GM12801 (cell line): Measurements from ENCODE around the gene PF4V1.

ENCODE experiments used
- TF ChIP-seq, protein P1 (sequence below): IDR thresholded peaks from one replicate; pipeline ENCODE4 v1.5.1; 2011; ENCODE audit warnings: control low read depth; ENCODE audit not compliant: insufficient read length; ENCODE audit errors: extremely low read depth

The PF4V1 gene

GRCh38 chr4:73822389-73822788, 30.7 kb upstream of the PF4V1 start:
- TF ChIP-seq, protein P1, sequence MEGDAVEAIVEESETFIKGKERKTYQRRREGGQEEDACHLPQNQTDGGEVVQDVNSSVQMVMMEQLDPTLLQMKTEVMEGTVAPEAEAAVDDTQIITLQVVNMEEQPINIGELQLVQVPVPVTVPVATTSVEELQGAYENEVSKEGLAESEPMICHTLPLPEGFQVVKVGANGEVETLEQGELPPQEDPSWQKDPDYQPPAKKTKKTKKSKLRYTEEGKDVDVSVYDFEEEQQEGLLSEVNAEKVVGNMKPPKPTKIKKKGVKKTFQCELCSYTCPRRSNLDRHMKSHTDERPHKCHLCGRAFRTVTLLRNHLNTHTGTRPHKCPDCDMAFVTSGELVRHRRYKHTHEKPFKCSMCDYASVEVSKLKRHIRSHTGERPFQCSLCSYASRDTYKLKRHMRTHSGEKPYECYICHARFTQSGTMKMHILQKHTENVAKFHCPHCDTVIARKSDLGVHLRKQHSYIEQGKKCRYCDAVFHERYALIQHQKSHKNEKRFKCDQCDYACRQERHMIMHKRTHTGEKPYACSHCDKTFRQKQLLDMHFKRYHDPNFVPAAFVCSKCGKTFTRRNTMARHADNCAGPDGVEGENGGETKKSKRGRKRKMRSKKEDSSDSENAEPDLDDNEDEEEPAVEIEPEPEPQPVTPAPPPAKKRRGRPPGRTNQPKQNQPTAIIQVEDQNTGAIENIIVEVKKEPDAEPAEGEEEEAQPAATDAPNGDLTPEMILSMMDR: no peak

GRCh38 chr4:73822812-73823504, 30.1 kb upstream of the PF4V1 start:
- TF ChIP-seq, protein P1: no peak

- TF ChIP-seq, protein P1: no peak
Observed at GRCh38 chr4:73823760-73824159, 29.3 kb upstream of the PF4V1 start.

DNA sequence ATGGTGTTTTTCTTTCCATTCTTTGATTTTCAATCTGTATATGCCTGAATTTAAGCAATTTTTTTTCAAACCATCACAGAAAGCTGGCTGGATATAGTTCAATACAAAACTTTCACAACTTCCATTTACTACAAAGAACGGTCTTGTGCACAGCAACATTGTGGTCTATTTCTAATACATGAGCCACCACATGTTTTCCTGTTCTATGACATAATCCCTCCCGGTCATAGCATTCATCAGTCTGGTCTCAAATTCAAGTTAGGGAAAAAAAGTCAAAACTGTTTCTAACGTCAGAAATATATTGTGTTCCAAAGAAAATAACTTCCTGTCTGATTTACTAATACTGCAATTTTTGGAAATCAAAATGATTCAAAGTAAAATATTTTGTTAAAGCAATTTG, 24.1 kb upstream of the PF4V1 start:
- TF ChIP-seq, protein P1: no peak

DNA sequence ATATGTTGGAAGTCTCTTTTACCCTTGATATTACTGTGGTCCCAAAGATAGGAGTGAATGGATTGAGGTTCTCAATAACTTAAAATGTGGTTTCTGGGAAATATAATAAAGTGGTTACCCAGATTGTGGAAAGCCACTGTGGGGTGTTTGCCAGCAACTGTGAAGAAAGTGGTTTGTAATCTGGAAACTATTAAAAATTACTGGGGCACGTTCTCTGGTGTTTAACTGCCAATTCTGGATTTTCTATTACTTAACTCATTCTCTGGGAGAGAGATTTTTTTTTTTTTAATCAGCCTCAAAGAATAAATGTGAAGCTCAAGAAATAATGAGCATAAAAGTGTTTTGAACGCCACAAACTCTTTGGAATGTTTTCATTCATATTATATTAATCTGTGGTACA, 21.5 kb upstream of the PF4V1 start:
- TF ChIP-seq, protein P1: no peak

DNA sequence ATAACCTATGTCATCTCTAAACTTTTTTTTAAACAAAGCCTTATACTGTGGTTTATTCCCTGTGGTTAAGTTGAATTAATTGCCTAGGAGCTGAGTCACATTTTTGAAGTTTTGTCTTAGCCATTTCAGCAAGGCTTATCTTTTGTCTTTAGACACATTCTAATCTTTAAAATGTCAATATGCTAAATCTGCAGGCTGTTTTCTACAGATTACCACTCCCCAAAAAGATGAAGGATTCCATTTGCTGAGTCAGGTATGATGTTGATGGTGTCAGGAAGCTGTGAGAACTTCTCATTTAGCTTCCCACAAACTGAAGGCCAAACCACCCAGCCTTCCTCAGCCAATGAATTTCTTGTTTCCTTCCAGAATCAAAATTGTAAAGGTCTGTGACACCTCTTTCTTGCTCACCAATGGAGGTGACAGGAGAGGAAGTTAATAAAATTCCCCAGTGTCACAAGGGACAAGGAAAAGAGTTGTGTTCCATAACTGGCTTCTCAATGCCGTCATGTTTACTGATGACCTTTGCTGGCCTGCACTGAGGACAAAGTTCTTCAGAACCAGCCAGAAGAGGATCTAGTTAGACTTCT, 20.4 kb upstream of the PF4V1 start:
- TF ChIP-seq, protein P1: no peak

DNA sequence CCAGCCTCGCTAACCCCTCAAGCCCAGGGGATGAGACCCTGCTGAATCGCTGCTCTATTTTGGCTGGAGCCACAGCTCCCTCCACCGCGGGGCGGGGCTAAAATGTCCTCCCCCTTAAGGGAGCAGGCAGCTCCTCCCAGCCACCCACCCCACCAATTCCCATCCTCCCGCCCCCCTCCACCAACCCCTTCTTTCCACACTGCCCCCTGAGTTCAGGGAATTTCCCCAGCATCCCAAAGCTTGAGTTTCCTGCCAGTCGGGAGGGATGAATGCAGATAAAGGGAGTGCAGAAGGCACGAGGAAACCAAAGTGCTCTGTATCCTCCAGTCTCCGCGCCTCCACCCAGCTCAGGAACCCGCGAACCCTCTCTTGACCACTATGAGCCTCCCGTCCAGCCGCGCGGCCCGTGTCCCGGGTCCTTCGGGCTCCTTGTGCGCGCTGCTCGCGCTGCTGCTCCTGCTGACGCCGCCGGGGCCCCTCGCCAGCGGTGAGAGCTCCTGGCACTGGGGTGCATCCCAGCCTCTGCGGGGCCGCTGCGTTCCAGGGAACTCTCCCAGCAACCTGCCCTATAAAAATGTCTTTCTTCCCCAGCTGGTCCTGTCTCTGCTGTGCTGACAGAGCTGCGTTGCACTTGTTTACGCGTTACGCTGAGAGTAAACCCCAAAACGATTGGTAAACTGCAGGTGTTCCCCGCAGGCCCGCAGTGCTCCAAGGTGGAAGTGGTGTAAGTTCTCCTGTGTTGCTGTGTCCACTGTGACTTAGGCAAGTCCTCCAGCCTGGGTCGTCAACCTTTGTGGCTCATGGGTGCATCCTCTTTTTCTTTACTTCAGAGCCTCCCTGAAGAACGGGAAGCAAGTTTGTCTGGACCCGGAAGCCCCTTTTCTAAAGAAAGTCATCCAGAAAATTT, 16.5 kb upstream of the PF4V1 start, which contains the start of gene CXCL6:
TSS of gene CXCL6 (plus strand) at position 306 of the 907 bp plus-strand sequence. CDS start at position 379, 73 bp downstream.
- TF ChIP-seq, protein P1: no peak
